GM18520 (cell line): ENCODE measurements around the gene ARAP1.

ENCODE experiments used
- ATAC-seq: cut with Tn5 transposase; IDR thresholded peaks from one replicate; pipeline ENCODE4 v1.9.1; 2021; ENCODE audit not compliant: unreplicated experiment

The ARAP1 gene

GRCh38 chr11:72780296-72781062, 28.3 kb upstream of the ARAP1 start:
- ATAC-seq = no peak

- ATAC-seq = no peak
Observed at GRCh38 chr11:72779495-72780128, 27.4 kb upstream of the ARAP1 start.

- ATAC-seq = no peak
Observed at GRCh38 chr11:72778535-72779494, 26.6 kb upstream of the ARAP1 start.

GRCh38 chr11:72777755-72778278, 25.6 kb upstream of the ARAP1 start:
- no peak for ATAC-seq

- ATAC-seq = no peak
Observed at GRCh38 chr11:72776844-72777754, 24.9 kb upstream of the ARAP1 start.

GRCh38 chr11:72776117-72776843, 24.1 kb upstream of the ARAP1 start:
- no peak for ATAC-seq

GRCh38 chr11:72775288-72776110, 23.3 kb upstream of the ARAP1 start:
- ATAC-seq = no peak

GRCh38 chr11:72774499-72774898, 22.3 kb upstream of the ARAP1 start:
- ATAC-seq = no peak

GRCh38 chr11:72773696-72774095, 21.5 kb upstream of the ARAP1 start:
- ATAC-seq = no peak

- no peak for ATAC-seq
Observed at GRCh38 chr11:72773291-72773690, 21.1 kb upstream of the ARAP1 start.

GRCh38 chr11:72772059-72772458, 19.9 kb upstream of the ARAP1 start:
- no peak for ATAC-seq

GRCh38 chr11:72771507-72771906, 19.3 kb upstream of the ARAP1 start:
- no peak for ATAC-seq

GRCh38 chr11:72770799-72771198, 18.6 kb upstream of the ARAP1 start:
- no peak for ATAC-seq

- ATAC-seq = no peak
Observed at GRCh38 chr11:72769680-72770079, 17.5 kb upstream of the ARAP1 start.

GRCh38 chr11:72768581-72768980, 16.4 kb upstream of the ARAP1 start:
- ATAC-seq = no peak

GRCh38 chr11:72767203-72768062, 15.2 kb upstream of the ARAP1 start:
- no peak for ATAC-seq

- ATAC-seq = no peak
Observed at GRCh38 chr11:72766152-72766902, 14.1 kb upstream of the ARAP1 start.
